ENCODE data around the gene PHF23.
A peak's percentile ranks its signal among the peaks of the same experiment; 100 is the strongest.

PHF23 gene

GRCh38 chr17:7221278-7222092, 17.8 kb downstream of the PHF23 start:
- H3K4me2 ChIP-seq (ENCODE audit: insufficient read depth, low read length) = peak overlapping the region; percentile 88
- peaks cover 57% of the 10 kb centered on the region for H3K36me3 ChIP-seq (ENCODE audit: insufficient read depth, low read length)
- ATAC-seq (ENCODE audit: insufficient read depth, low read depth) (peak; percentile 3; the same call in 1 of the 3 replicates), DNase-seq (no peak)
- H2AFZ ChIP-seq (ENCODE audit: low read depth, low read length) = no peak overlapping the region
- H3K9ac ChIP-seq (ENCODE audit: low read depth, low read length) = peak overlapping the region; percentile 89
- H3K27ac ChIP-seq (ENCODE audit: low read length) = peak overlapping the region; percentile 91
- H3K4me3 ChIP-seq (ENCODE audit: low read depth in 1 of 2, low read length in 2 of 2) = peak overlapping the region in 1 of 2 experiments; percentile 85; a peak in 1 of 4 replicates
- peaks cover 32% of the 10 kb centered on the region for H3K79me2 ChIP-seq (ENCODE audit: insufficient read depth, low read length)
- H4K20me1 ChIP-seq (ENCODE audit: insufficient read depth, low read length) = peaks cover 35% of the 10 kb centered on the region
- no peaks in the 10 kb centered on the region for H3K27me3 ChIP-seq (ENCODE audit: insufficient read depth, low read length, poor library complexity)
- peaks cover 53% of the 10 kb centered on the region for H3K4me1 ChIP-seq (ENCODE audit: insufficient read depth, low read length)
- TF ChIP-seq EZH2 (IDR thresholded peaks at IDR 0.05; ENCODE audit: borderline replicate concordance, low read depth, low read length, severe bottlenecking) (no peak), CTCF (IDR thresholded peaks at IDR 0.05; ENCODE audit: borderline replicate concordance, extremely low read depth, low read length, poor library complexity, severe bottlenecking) (no peak)
- H3K9me3 ChIP-seq (ENCODE audit: insufficient read depth, low read length, severe bottlenecking) = no peaks in the 10 kb centered on the region

GRCh38 chr17:7220593-7221277, 18.5 kb downstream of the PHF23 start:
- no peaks in the 10 kb centered on the region for H3K9me3 ChIP-seq (ENCODE audit: insufficient read depth, low read length, severe bottlenecking)
- peak overlapping the region; percentile 89 for H3K9ac ChIP-seq (ENCODE audit: low read depth, low read length)
- peaks cover 35% of the 10 kb centered on the region for H4K20me1 ChIP-seq (ENCODE audit: insufficient read depth, low read length)
- ATAC-seq (ENCODE audit: insufficient read depth, low read depth) = peak; percentile 55
- H3K27ac ChIP-seq (ENCODE audit: low read length) = peak overlapping the region; percentile 91
- peaks cover 50% of the 10 kb centered on the region for H3K36me3 ChIP-seq (ENCODE audit: insufficient read depth, low read length)
- DNase-seq = peak; percentile 63
- H3K4me2 ChIP-seq (ENCODE audit: insufficient read depth, low read length) = peak overlapping the region; percentile 88
- H3K79me2 ChIP-seq (ENCODE audit: insufficient read depth, low read length) = peaks cover 39% of the 10 kb centered on the region
- H2AFZ ChIP-seq (ENCODE audit: low read depth, low read length) = peak overlapping the region; percentile 62; the same call in 1 of the 2 replicates
- TF ChIP-seq CTCF (IDR thresholded peaks at IDR 0.05; ENCODE audit: borderline replicate concordance, extremely low read depth, low read length, poor library complexity, severe bottlenecking) (peak; percentile 73), EZH2 (IDR thresholded peaks at IDR 0.05; ENCODE audit: borderline replicate concordance, low read depth, low read length, severe bottlenecking) (no peak)
- H3K4me1 ChIP-seq (ENCODE audit: insufficient read depth, low read length) = peaks cover 61% of the 10 kb centered on the region
- peak overlapping the region; percentile 67 to 85 for H3K4me3 ChIP-seq (ENCODE audit: low read depth in 1 of 2, low read length in 2 of 2)
- H3K27me3 ChIP-seq (ENCODE audit: insufficient read depth, low read length, poor library complexity) = no peaks in the 10 kb centered on the region

- Histone ChIP-seq H3K9me3 (ENCODE audit: insufficient read depth, low read length, severe bottlenecking) (no peaks in the 10 kb centered on the region), H3K4me2 (ENCODE audit: insufficient read depth, low read length) (peak within 1 kb of the TSS; percentile 88), H3K36me3 (ENCODE audit: insufficient read depth, low read length) (peaks cover 43% of the 10 kb centered on the region), H3K27ac (ENCODE audit: low read length) (peak within 1 kb of the TSS; percentile 91), H3K4me1 (ENCODE audit: insufficient read depth, low read length) (peaks cover 68% of the 10 kb centered on the region), H3K9ac (ENCODE audit: low read depth, low read length) (peak within 1 kb of the TSS; percentile 89), H3K27me3 (ENCODE audit: insufficient read depth, low read length, poor library complexity) (no peaks in the 10 kb centered on the region), H3K79me2 (ENCODE audit: insufficient read depth, low read length) (peaks cover 39% of the 10 kb centered on the region), H2AFZ (ENCODE audit: low read depth, low read length) (peak within 1 kb of the TSS; percentile 62), H3K4me3 (ENCODE audit: low read depth in 1 of 2, low read length in 2 of 2) (peak within 1 kb of the TSS; percentile 67 to 85), H4K20me1 (ENCODE audit: insufficient read depth, low read length) (peaks cover 35% of the 10 kb centered on the region)
- DNase-seq = peak; percentile 80
- peak; percentile 75 for ATAC-seq (ENCODE audit: insufficient read depth, low read depth)
- no peak for TF ChIP-seq EZH2 (IDR thresholded peaks at IDR 0.05; ENCODE audit: borderline replicate concordance, low read depth, low read length, severe bottlenecking)
- no peak for TF ChIP-seq CTCF (IDR thresholded peaks at IDR 0.05; ENCODE audit: borderline replicate concordance, extremely low read depth, low read length, poor library complexity, severe bottlenecking)
These were observed 19.3 kb downstream of the PHF23 start, which contains the start of the genes ACADVL and DLG4 for GRCh38 chr17:7219812-7220592. Gene ACADVL (plus strand): TSS chr17:7219938. CDS start chr17:7219985, 47 bp downstream. Gene DLG4 (minus strand): TSS chr17:7219836.

Measured in DND-41 (cell line).